Ovary (tissue), 9 donors: ENCODE results near the gene SYNPO. TPM values are rescaled to one million over a fixed set of nuclear protein-coding genes. Genes with fewer than 3 reads are reported as not detected.

Experiments
- DNase-seq, 5 donors: peaks; one replicate each; pipeline ENCODE4 v3.0.0-alpha.2; 2019 to 2020
- H3K27ac ChIP-seq, 2 donors: fragments of 200-600 bp; one replicate each; pipeline versions ENCODE4 v1.5.1 to v1.8.0; 2019 to 2022
- H3K27me3 ChIP-seq: fragments of 200-600 bp; one replicate; pipeline ENCODE4 v1.8.0; 2022
- H3K36me3 ChIP-seq: fragments of 200-600 bp; sonication (generic); one replicate; pipeline ENCODE4 v1.5.1; 2019
- H3K4me1 ChIP-seq: one replicate; pipeline ENCODE4 v1.8.1; 2013; ENCODE audit warnings: mild to moderate bottlenecking, moderate library complexity; ENCODE audit not compliant: insufficient read depth
- H3K4me3 ChIP-seq: fragments of 200-600 bp; sonication (generic); one replicate; pipeline ENCODE4 v1.5.1; 2017
- H3K9me3 ChIP-seq, 2 donors: fragments of 200-600 bp in 1 of 2; sonication (generic) in 1 of 2; one replicate each; pipeline versions ENCODE4 v1.5.1 to v1.8.1; 2013 to 2019; ENCODE audit warnings: mild to moderate bottlenecking in 1 of 2, moderate library complexity in 1 of 2
- EP300 ChIP-seq: sonication (generic); formaldehyde crosslinking; IDR thresholded peaks from one replicate; pipeline ENCODE4 v1.6.1; 2017; ENCODE audit warnings: antibody characterized with exemption
- POLR2A ChIP-seq: fragments of 450-650 bp; IDR thresholded peaks from one replicate; pipeline ENCODE4 v1.6.1; 2017; ENCODE audit warnings: antibody characterized with exemption, mild to moderate bottlenecking, moderate library complexity
- WGBS, 3 donors: extraction: QIAGEN DNeasy Blood & Tissue Kit in 1 of 3; methylation state at CpG; one replicate each; pipeline versions ENCODE4 v1.1.5 to v1.1.7; 2013 to 2017; 5-methylcytosine and 5-hydroxymethylcytosine counted together
- intact Hi-C, 4 donors: fragments of 100-400 bp; cut with DNase I; formaldehyde crosslinking; loops; one replicate each; pipeline versions ENCODE4 v1.11.0 to v1.15.1; 2022 to 2023
- polyA plus RNA-seq, 2 donors: library from polyadenylated mRNA; stranded (reverse); fragments of 200-250 nt in 1 of 2; fragments of 350-450 nt in 1 of 2; fragmentation: Illumina TruSeq in 1 of 2; extraction: RNeasy Lipid Tissue Mini Kit (QIAGEN cat#74804) in 1 of 2; gene quantifications; one replicate each; pipeline ENCODE4 v1.2.3, GENCODE V29; 2013 to 2014
- total RNA-seq, 7 donors: library from RNA; depleted of rRNA in 2 of 7; stranded (reverse); fragments of >200 nt in 2 of 7; fragmentation: NEBNext Ultra II Directional in 3 of 7; extraction: Animal tissue kit (Norgen Biotek cat#: 25700) in 3 of 7; gene quantifications; one replicate each; pipeline versions ENCODE4 v1.1.0 to v1.2.4, GENCODE V29; 2016 to 2023
- TF ChIP-seq, protein P1 (sequence below), 3 donors: fragments of 450-650 bp in 2 of 3; fragments of 200-600 bp in 1 of 3; IDR thresholded peaks; one replicate each; pipeline versions ENCODE4 v1.5.1 to v1.8.0; 2016 to 2022; ENCODE audit warnings: antibody characterized with exemption in 3 of 3, mild to moderate bottlenecking in 1 of 3
- donor health status: DM: no; HTN: no; CAD: no; lungs with moderate emphysema.
- donor health status: DM: no; HTN: no; CAD: no.
- donor health status: Bipolar disorder and iron deficiency.
- donor health status: DM: yes; HTN: yes; CAD: no.
- donor health status: DM: no; HTN: no; CAD: no.
- donor health status: DM: yes; HTN: yes; CAD: no.

The SYNPO gene
- total and polyA plus RNA-seq, 9 donors = 8.3 to 174 (median 70.2) TPM

DNA sequence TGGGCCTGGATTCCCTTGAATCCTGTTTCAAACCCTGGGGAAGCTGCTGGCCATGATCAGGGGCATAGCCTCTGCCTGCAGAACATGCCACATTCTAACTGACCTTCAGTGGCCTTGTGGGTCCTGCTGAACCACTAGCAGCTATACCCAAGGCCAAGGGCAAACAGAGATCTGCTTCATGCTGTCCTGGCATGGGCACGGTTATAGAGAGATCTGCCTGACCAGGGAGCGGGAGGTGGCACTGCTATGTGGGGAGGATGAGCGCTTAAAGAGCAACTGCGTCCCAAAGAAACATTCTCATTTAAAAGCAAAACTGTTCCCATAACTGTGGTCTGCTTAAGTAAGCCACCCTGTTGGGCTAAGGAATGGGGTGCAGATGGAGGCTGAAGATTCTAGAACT lies 36.5 kb upstream of the SYNPO start:
- Histone ChIP-seq H3K27ac (no peak overlapping the region), H3K36me3 (no peaks in the 10 kb centered on the region), H3K27me3 (no peaks in the 10 kb centered on the region), H3K4me1 (peaks cover 26% of the 10 kb centered on the region), H3K9me3 (no peaks in the 10 kb centered on the region), H3K4me3 (no peak overlapping the region)
- 78 to 96% (median 85%) methylated on average over 4 of the region's 4 CpGs for WGBS, 3 donors
- TF ChIP-seq POLR2A (no peak), EP300 (no peak)
- TF ChIP-seq, protein P1, sequence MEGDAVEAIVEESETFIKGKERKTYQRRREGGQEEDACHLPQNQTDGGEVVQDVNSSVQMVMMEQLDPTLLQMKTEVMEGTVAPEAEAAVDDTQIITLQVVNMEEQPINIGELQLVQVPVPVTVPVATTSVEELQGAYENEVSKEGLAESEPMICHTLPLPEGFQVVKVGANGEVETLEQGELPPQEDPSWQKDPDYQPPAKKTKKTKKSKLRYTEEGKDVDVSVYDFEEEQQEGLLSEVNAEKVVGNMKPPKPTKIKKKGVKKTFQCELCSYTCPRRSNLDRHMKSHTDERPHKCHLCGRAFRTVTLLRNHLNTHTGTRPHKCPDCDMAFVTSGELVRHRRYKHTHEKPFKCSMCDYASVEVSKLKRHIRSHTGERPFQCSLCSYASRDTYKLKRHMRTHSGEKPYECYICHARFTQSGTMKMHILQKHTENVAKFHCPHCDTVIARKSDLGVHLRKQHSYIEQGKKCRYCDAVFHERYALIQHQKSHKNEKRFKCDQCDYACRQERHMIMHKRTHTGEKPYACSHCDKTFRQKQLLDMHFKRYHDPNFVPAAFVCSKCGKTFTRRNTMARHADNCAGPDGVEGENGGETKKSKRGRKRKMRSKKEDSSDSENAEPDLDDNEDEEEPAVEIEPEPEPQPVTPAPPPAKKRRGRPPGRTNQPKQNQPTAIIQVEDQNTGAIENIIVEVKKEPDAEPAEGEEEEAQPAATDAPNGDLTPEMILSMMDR (IDR thresholded peaks at IDR 0.05) = no peak
- peak in 1 of 5 donors; percentile 21 for DNase-seq
- intact Hi-C loops = no loop called here

GRCh38 chr5:150604894-150605440 lies 35.5 kb upstream of the SYNPO start:
- Histone ChIP-seq H3K36me3 (no peaks in the 10 kb centered on the region), H3K27me3 (no peaks in the 10 kb centered on the region), H3K27ac (no peak overlapping the region), H3K4me3 (no peak overlapping the region), H3K9me3 (no peaks in the 10 kb centered on the region), H3K4me1 (peaks cover 26% of the 10 kb centered on the region)
- TF ChIP-seq, protein P1 (IDR thresholded peaks at IDR 0.05) = no peak
- no peak for TF ChIP-seq POLR2A
- no peak for TF ChIP-seq EP300
- intact Hi-C loops = no loop called here
- no peak for DNase-seq
- WGBS, 3 donors = 86 to 95% (median 89%) methylated on average over 6 of the region's 6 CpGs

GRCh38 chr5:150605546-150605945 lies 34.9 kb upstream of the SYNPO start:
- Histone ChIP-seq H3K27ac (no peak overlapping the region), H3K4me1 (peaks cover 21% of the 10 kb centered on the region)

DNA sequence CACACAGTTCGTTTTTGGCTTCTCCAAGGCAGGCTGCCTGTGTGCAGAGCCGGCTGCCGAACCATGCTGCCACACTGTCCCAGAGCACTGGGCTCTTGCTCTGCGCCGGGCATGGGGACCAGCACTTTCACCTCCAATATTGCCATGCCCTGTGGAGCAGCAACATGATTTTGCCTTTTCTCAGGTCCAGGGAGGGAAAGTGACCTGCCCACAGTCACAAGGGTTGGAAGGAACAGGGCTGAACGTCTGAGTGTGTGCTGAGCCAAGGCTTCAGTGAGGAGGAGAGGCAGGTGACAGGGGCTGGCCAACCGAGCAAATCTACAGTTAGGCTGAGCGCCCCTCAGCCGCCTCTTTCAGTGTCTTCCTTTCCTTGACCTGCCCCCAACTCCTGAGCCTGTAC lies 34.0 kb upstream of the SYNPO start:
- Histone ChIP-seq H3K36me3 (no peaks in the 10 kb centered on the region), H3K9me3 (no peaks in the 10 kb centered on the region), H3K4me1 (peaks cover 19% of the 10 kb centered on the region), H3K27me3 (no peaks in the 10 kb centered on the region), H3K27ac (no peak overlapping the region), H3K4me3 (no peak overlapping the region)
- 66 to 80% (median 71%) methylated on average over 9 of the region's 9 CpGs for WGBS, 3 donors
- TF ChIP-seq POLR2A (no peak), EP300 (no peak)
- TF ChIP-seq, protein P1 (IDR thresholded peaks at IDR 0.05) = no peak
- intact Hi-C loops = no loop called here
- peak in 1 of 5 donors; percentile 23 for DNase-seq

More at GRCh38 chr5:150605546-150605945, 34.9 kb upstream of the SYNPO start:
- intact Hi-C loops = no loop called here
- Histone ChIP-seq H3K9me3 (no peaks in the 10 kb centered on the region), H3K36me3 (no peaks in the 10 kb centered on the region), H3K27me3 (no peaks in the 10 kb centered on the region), H3K4me3 (no peak overlapping the region)
- peak in 1 of 5 donors; percentile 31 for DNase-seq
- 31 to 43% (median 42%) methylated on average over 6 of the region's 6 CpGs for WGBS, 3 donors
- TF ChIP-seq, protein P1 (IDR thresholded peaks at IDR 0.05) = no peak
- TF ChIP-seq EP300 (no peak), POLR2A (no peak)
